ENCODE measurements around the gene ABCF1. TPM values are rescaled to one million over a fixed set of nuclear protein-coding genes. Genes with fewer than 3 reads are reported as not detected.

The ABCF1 gene
- total RNA-seq, 1 donor from 2014 or later: 29.5 TPM

GRCh38 chr6:30641048-30641447 is 69.8 kb downstream of the ABCF1 start:
- Histone ChIP-seq H3K9me3 (no peaks in the 10 kb centered on the region), H3K4me1 (peaks cover 4% of the 10 kb centered on the region), H3K27ac (no peak overlapping the region), H3K27me3 (no peaks in the 10 kb centered on the region), H3K4me3 (no peak overlapping the region), H3K36me3 (peaks cover 0 to 33% of the 10 kb centered on the region in 2 donors)
- no peak for TF ChIP-seq CTCF (IDR thresholded peaks at IDR 0.05)
- no peak for TF ChIP-seq POLR2AphosphoS5 (IDR thresholded peaks at IDR 0.05; ENCODE audit: insufficient read depth in 1 of 2, low read depth in 1 of 2)
- no peak for TF ChIP-seq POLR2A (IDR thresholded peaks at IDR 0.05)
- DNase-seq (ENCODE audit: extremely low spot score in 2 of 2): no peak
- intact Hi-C loops (cut with DNase I): no loop called here

MicroRNAs encoded within 50 kb of the gene (microRNA counts, 767-probe panel; counts per million panel counts)
- microRNA hsa-miR-877-5p: 238 to 261 counts per million in 2 donors

Small RNA genes lying within 50 kb of the gene (microRNA-seq; reads per million reads assigned to microRNA genes)
- gene MIR877 (ENCODE audit: borderline number of aligned reads, borderline replicate concordance): 49.3 reads per million, percentile 43 among the genes with 10 or more reads in this experiment

Small RNA genes lying within 50 kb of the gene (small RNA-seq; reads per million reads assigned to genes)
- gene MIR877: 1.4 reads per million, percentile 39 among the genes with 10 or more reads in this experiment

Other genes starting within 250 kb of the ABCF1 start
- gene TRIM39, start 244.5 kb upstream of the ABCF1 start, total RNA-seq: 10.1 TPM
- gene RPP21, start 226.3 kb upstream of the ABCF1 start, total RNA-seq: 152 TPM
- gene HLA-E, start 81.9 kb upstream of the ABCF1 start, total RNA-seq: 618 TPM
- 24.1 TPM for gene GNL1, start 15.0 kb upstream of the ABCF1 start, total RNA-seq
- gene PRR3, start 14.1 kb upstream of the ABCF1 start, total RNA-seq: 5.9 TPM
- 52.5 TPM for gene PPP1R10, start 45.8 kb downstream of the ABCF1 start, total RNA-seq
- 21.6 TPM for gene MRPS18B, start 46.4 kb downstream of the ABCF1 start, total RNA-seq
- gene ATAT1, start 55.4 kb downstream of the ABCF1 start, total RNA-seq: 13.3 TPM
- 15.7 TPM for gene C6orf136, start 75.7 kb downstream of the ABCF1 start, total RNA-seq
- gene DHX16, start 101.6 kb downstream of the ABCF1 start, total RNA-seq: 24.8 TPM
- 42.5 TPM for gene PPP1R18, start 115.2 kb downstream of the ABCF1 start, total RNA-seq
- gene NRM, start 119.5 kb downstream of the ABCF1 start, total RNA-seq: 6.1 TPM
- 12.3 TPM for gene MDC1, start 145.8 kb downstream of the ABCF1 start, total RNA-seq
- 293 TPM for gene TUBB, start 148.9 kb downstream of the ABCF1 start, total RNA-seq
- 165 TPM for gene FLOT1, start 171.2 kb downstream of the ABCF1 start, total RNA-seq
- gene IER3, start 173.1 kb downstream of the ABCF1 start, total RNA-seq: 40.5 TPM

Measured in vagina (tissue), 2 donors.